Panc1 (cell line): Measurements from ENCODE around the gene FAM162A.

Experiments
- POLR2AphosphoS5 ChIP-seq: IDR thresholded peaks from 2 replicates; pipeline ENCODE4 v1.6.1; 2012; ENCODE audit warnings: mild to moderate bottlenecking, low read depth, low read length, moderate library complexity
- SIN3A ChIP-seq: IDR thresholded peaks from 2 replicates; pipeline ENCODE4 v1.6.1; 2012; ENCODE audit warnings: low read depth, mild to moderate bottlenecking, low read length, moderate library complexity, borderline replicate concordance; ENCODE audit not compliant: insufficient read depth
- TCF7L2 ChIP-seq: IDR thresholded peaks from 2 replicates; pipeline ENCODE4 v1.6.1; 2011; ENCODE audit warnings: mild to moderate bottlenecking, low read depth, low read length, inconsistent platforms
- TF ChIP-seq, protein P1 (sequence below): fragments of 450-650 bp; IDR thresholded peaks from 2 replicates; pipeline ENCODE4 v1.5.1; 2017; ENCODE audit warnings: mild to moderate bottlenecking
- TF ChIP-seq, protein P2 (sequence below), 2 experiments: IDR thresholded peaks; 2 replicates each; pipeline ENCODE4 v1.6.1; 2011 to 2012; ENCODE audit warnings: low read depth in 2 of 2, control low read depth in 1 of 2, low read length in 1 of 2, mild to moderate bottlenecking in 1 of 2, moderate library complexity in 1 of 2; ENCODE audit not compliant: insufficient read depth in 1 of 2

DNA sequence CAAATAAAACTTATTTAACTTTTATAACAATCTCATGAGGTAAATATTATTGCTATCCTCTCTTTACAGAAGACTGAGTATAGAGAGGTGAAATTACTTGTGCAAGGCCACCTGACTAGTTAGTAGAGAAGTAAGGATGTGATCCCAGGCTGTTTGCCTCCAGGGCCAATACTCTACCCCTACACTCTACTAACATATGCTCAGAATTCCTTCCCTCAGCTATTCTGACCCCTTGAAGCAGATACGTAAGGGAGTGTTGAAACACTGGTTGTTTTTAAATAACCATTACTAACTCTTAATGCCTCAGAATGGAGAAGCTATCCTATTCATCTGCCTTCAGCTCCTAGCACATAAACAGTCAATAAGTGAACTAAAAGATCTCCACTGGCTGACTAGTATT lies 34.8 kb upstream of the FAM162A start:
- TF ChIP-seq, protein P1, sequence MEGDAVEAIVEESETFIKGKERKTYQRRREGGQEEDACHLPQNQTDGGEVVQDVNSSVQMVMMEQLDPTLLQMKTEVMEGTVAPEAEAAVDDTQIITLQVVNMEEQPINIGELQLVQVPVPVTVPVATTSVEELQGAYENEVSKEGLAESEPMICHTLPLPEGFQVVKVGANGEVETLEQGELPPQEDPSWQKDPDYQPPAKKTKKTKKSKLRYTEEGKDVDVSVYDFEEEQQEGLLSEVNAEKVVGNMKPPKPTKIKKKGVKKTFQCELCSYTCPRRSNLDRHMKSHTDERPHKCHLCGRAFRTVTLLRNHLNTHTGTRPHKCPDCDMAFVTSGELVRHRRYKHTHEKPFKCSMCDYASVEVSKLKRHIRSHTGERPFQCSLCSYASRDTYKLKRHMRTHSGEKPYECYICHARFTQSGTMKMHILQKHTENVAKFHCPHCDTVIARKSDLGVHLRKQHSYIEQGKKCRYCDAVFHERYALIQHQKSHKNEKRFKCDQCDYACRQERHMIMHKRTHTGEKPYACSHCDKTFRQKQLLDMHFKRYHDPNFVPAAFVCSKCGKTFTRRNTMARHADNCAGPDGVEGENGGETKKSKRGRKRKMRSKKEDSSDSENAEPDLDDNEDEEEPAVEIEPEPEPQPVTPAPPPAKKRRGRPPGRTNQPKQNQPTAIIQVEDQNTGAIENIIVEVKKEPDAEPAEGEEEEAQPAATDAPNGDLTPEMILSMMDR: no peak
- TF ChIP-seq POLR2AphosphoS5 (no peak), TCF7L2 (no peak), SIN3A (no peak)
- TF ChIP-seq, protein P2, sequence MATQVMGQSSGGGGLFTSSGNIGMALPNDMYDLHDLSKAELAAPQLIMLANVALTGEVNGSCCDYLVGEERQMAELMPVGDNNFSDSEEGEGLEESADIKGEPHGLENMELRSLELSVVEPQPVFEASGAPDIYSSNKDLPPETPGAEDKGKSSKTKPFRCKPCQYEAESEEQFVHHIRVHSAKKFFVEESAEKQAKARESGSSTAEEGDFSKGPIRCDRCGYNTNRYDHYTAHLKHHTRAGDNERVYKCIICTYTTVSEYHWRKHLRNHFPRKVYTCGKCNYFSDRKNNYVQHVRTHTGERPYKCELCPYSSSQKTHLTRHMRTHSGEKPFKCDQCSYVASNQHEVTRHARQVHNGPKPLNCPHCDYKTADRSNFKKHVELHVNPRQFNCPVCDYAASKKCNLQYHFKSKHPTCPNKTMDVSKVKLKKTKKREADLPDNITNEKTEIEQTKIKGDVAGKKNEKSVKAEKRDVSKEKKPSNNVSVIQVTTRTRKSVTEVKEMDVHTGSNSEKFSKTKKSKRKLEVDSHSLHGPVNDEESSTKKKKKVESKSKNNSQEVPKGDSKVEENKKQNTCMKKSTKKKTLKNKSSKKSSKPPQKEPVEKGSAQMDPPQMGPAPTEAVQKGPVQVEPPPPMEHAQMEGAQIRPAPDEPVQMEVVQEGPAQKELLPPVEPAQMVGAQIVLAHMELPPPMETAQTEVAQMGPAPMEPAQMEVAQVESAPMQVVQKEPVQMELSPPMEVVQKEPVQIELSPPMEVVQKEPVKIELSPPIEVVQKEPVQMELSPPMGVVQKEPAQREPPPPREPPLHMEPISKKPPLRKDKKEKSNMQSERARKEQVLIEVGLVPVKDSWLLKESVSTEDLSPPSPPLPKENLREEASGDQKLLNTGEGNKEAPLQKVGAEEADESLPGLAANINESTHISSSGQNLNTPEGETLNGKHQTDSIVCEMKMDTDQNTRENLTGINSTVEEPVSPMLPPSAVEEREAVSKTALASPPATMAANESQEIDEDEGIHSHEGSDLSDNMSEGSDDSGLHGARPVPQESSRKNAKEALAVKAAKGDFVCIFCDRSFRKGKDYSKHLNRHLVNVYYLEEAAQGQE (IDR thresholded peaks at IDR 0.05; ENCODE audit: insufficient read depth in 1 of 2, low read depth in 2 of 2, low read length in 1 of 2): no peak
